Neural progenitor cell (in vitro differentiated cells): ENCODE data around the gene ABLIM2.

Experiments
- CTCF ChIP-seq: fragments of 200-600 bp; sonication (generic); IDR thresholded peaks from 2 replicates; pipeline ENCODE4 v1.5.1; 2017; ENCODE audit warnings: antibody characterized with exemption, mild to moderate bottlenecking
- EZH2 ChIP-seq: fragments of 200-600 bp; sonication (generic); IDR thresholded peaks from 2 replicates; pipeline ENCODE4 v1.6.1; 2017; ENCODE audit warnings: antibody characterized with exemption, mild to moderate bottlenecking, moderate library complexity

- TF ChIP-seq CTCF: no peak
- TF ChIP-seq EZH2: no peak
Measured at GRCh38 chr4:8207314-8207713, 48.7 kb upstream of the ABLIM2 start.
